ENCODE data around the gene LCA5L.

DNA sequence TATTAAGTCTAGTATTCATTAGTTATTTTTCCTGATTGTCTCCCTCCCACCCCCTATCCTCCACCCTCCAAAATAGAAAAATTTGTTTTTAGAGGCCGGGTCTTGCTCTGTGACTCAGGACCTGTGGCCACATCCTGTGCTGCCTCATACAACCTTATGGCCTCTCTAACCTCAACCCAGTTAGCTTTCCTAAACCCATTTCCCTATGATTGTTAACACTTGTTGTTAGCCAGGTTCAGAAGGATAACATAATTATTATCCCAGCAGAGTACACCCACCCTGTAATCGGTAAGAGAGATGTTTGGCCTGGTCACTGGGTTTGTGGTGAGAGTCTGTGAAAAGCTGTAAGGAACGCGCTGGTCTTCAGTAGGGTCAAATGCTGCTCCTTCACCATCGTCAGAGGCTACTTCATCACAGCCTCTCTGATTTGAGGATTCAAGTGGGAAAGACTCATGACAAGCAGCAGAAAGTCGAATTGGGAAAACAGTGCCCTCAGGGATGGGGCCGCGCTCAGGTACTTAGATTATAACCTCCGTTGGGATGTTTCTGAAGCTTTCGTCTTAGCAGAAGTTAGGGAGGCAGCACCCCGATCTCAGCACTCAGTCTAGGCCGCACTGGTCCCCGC is 60.8 kb downstream of the LCA5L start:
- no peak for TF ChIP-seq CTCF (IDR thresholded peaks at IDR 0.05)
- no peak for TF ChIP-seq POLR2A (IDR thresholded peaks at IDR 0.05)

Measured in adrenal gland (tissue), 5 donors.